ENCODE data around the gene ZNF655.
A peak's percentile ranks its signal among the peaks of the same experiment; 100 is the strongest.

The ZNF655 gene

GRCh38 chr7:99607548-99607947 is 49.1 kb downstream of the ZNF655 start:
- DNase-seq = no peak

GRCh38 chr7:99614495-99614894 is 56.1 kb downstream of the ZNF655 start:
- DNase-seq = no peak

GRCh38 chr7:99615989-99616358 is 57.5 kb downstream of the ZNF655 start:
- no peak for DNase-seq

GRCh38 chr7:99616359-99617191 is 58.1 kb downstream of the ZNF655 start, which contains the start of gene ZSCAN25:
ZSCAN25 (plus strand) TSS chr7:99616946; CDS start chr7:99619607, 2,661 bp downstream.
- peak; percentile 91 for DNase-seq

GRCh38 chr7:99617192-99617781 is 58.8 kb downstream of the ZNF655 start:
- DNase-seq = no peak

- DNase-seq = no peak
Measured at GRCh38 chr7:99618726-99619125, 60.3 kb downstream of the ZNF655 start.

- DNase-seq = no peak
Measured at GRCh38 chr7:99619571-99620130, 61.2 kb downstream of the ZNF655 start.

- no peak for DNase-seq
Measured at GRCh38 chr7:99621271-99621670, 62.8 kb downstream of the ZNF655 start.

GRCh38 chr7:99622596-99622995 is 64.2 kb downstream of the ZNF655 start:
- DNase-seq = no peak

GRCh38 chr7:99623091-99623693 is 64.8 kb downstream of the ZNF655 start:
- peak; percentile 5 for DNase-seq

- DNase-seq = peak; percentile 6
Measured at GRCh38 chr7:99623702-99624447, 65.4 kb downstream of the ZNF655 start.

GRCh38 chr7:99624484-99624883 is 66.0 kb downstream of the ZNF655 start:
- DNase-seq = peak; percentile 73

- no peak for DNase-seq
Measured at GRCh38 chr7:99625321-99625720, 66.9 kb downstream of the ZNF655 start.

- DNase-seq = no peak
Measured at GRCh38 chr7:99625961-99626360, 67.5 kb downstream of the ZNF655 start.

Measured in CD4-positive, alpha-beta T cell treated with Interleukin-21 for 1 hour (primary cell).